ENCODE measurements around the gene KCNG4.
A peak's percentile ranks its signal among the peaks of the same experiment; 100 is the strongest.

KCNG4 gene

DNA sequence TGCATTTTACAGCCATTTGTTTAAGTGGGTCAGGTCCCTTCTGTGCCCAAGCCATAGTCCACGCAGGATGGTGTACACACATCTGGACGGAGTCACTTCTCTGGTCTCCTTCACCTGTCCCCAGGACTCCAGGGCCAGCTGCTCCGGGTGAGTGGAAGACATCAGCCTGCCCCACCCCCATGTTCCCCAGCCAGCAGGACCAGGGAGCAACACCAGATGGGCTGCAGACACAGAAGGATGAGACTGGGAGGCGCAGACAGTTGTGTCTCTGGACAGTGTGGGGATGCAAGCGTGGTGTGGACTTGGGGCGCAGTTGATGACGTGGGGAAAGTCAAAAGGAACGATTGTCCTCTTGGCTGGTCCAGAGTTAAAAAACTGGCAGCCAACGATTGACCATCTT, 30.3 kb upstream of the KCNG4 start:
- Histone ChIP-seq H3K27me3 (ENCODE audit: insufficient read depth, low read depth, severe bottlenecking) (no peaks in the 10 kb centered on the region), H3K36me3 (no peaks in the 10 kb centered on the region), H3K27ac (peak overlapping the region; percentile 85), H3K9me3 (ENCODE audit: severe bottlenecking) (no peaks in the 10 kb centered on the region), H3K4me3 (ENCODE audit: low read depth, low read length) (no peak overlapping the region)
- TF ChIP-seq, protein P1, sequence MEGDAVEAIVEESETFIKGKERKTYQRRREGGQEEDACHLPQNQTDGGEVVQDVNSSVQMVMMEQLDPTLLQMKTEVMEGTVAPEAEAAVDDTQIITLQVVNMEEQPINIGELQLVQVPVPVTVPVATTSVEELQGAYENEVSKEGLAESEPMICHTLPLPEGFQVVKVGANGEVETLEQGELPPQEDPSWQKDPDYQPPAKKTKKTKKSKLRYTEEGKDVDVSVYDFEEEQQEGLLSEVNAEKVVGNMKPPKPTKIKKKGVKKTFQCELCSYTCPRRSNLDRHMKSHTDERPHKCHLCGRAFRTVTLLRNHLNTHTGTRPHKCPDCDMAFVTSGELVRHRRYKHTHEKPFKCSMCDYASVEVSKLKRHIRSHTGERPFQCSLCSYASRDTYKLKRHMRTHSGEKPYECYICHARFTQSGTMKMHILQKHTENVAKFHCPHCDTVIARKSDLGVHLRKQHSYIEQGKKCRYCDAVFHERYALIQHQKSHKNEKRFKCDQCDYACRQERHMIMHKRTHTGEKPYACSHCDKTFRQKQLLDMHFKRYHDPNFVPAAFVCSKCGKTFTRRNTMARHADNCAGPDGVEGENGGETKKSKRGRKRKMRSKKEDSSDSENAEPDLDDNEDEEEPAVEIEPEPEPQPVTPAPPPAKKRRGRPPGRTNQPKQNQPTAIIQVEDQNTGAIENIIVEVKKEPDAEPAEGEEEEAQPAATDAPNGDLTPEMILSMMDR (IDR thresholded peaks at IDR 0.05; ENCODE audit: low read depth, low read length), result no peak
- DNase-seq, result peak; percentile 71

DNA sequence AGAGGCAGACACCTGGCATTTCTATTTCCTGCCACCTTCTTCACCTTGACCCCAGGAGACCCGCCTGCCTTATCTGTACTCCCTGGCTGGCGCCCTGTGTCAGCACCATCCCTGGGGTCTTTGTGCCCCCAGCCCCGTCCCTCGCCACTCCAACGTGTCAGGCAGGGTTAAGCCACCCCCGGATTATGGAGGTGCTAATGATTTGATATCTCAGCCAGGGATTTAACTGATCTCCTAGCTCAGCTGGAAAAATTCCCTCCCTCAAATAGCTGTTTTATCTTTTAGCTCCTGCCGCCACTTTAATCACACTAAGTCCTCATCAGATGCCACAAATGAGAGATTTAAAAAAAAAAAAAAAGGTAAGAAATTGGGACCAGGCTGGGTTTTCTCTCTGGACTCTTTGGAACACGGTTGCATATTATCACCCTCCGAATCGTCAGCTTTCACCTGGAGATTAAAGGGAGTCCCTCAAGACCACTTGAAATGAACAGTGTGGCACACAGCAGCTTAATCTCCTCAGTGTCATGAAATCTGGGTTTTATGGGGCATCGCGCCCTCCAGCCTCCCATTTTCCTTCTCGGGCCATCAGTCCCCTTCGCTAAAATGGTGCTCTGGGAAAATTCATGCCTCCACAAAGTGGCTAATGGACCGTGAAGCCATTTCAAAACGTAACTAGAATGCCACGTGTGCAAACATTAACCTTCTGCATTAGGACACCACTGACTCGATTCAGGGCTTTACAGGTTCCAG, 28.7 kb upstream of the KCNG4 start:
- DNase-seq, result peak; percentile 75
- Histone ChIP-seq H3K36me3 (no peaks in the 10 kb centered on the region), H3K4me3 (ENCODE audit: low read depth, low read length) (peak overlapping the region; percentile 19; the same call in 1 of the 2 replicates), H3K27ac (peak overlapping the region; percentile 85), H3K27me3 (ENCODE audit: insufficient read depth, low read depth, severe bottlenecking) (no peaks in the 10 kb centered on the region), H3K9me3 (ENCODE audit: severe bottlenecking) (no peaks in the 10 kb centered on the region)
- TF ChIP-seq, protein P1 (IDR thresholded peaks at IDR 0.05; ENCODE audit: low read depth, low read length), result no peak

- no peak for DNase-seq
- Histone ChIP-seq H3K27me3 (ENCODE audit: insufficient read depth, low read depth, severe bottlenecking) (no peaks in the 10 kb centered on the region), H3K4me3 (ENCODE audit: low read depth, low read length) (no peak overlapping the region), H3K36me3 (no peaks in the 10 kb centered on the region), H3K27ac (peak overlapping the region; percentile 85), H3K9me3 (ENCODE audit: severe bottlenecking) (no peaks in the 10 kb centered on the region)
- TF ChIP-seq, protein P1 (IDR thresholded peaks at IDR 0.05; ENCODE audit: low read depth, low read length), result no peak
These were observed 27.6 kb upstream of the KCNG4 start for GRCh38 chr16:84267380-84267779.

GRCh38 chr16:84266451-84266850, 26.6 kb upstream of the KCNG4 start:
- Histone ChIP-seq H3K36me3 (no peaks in the 10 kb centered on the region), H3K9me3 (ENCODE audit: severe bottlenecking) (no peaks in the 10 kb centered on the region), H3K4me3 (ENCODE audit: low read depth, low read length) (peak overlapping the region; percentile 17), H3K27me3 (ENCODE audit: insufficient read depth, low read depth, severe bottlenecking) (no peaks in the 10 kb centered on the region), H3K27ac (peak overlapping the region; percentile 85)
- DNase-seq, result peak; percentile 88
- TF ChIP-seq, protein P1 (IDR thresholded peaks at IDR 0.05; ENCODE audit: low read depth, low read length), result no peak

DNA sequence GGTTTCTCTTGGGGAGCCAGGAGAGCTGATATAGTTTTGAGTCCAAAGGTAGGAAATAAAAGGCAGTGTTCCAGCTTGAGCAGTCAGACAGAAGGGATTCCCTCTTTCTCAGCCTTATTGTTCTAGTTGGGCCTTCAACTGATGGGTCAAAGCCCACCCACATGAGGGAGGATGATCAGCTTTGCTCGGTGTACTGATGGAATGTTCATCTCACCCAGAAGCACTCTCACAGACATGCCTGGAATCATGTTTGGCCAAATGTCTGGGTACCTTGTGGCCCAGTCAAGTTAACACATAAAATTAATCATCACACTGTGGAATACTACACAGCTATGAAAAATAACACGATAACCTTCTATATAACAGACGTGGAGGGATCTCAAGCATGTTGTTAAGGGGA, 23.1 kb upstream of the KCNG4 start:
- Histone ChIP-seq H3K27ac (no peak overlapping the region), H3K27me3 (ENCODE audit: insufficient read depth, low read depth, severe bottlenecking) (no peaks in the 10 kb centered on the region), H3K4me3 (ENCODE audit: low read depth, low read length) (no peak overlapping the region), H3K9me3 (ENCODE audit: severe bottlenecking) (no peaks in the 10 kb centered on the region), H3K36me3 (no peaks in the 10 kb centered on the region)
- TF ChIP-seq, protein P1 (IDR thresholded peaks at IDR 0.05; ENCODE audit: low read depth, low read length), result no peak
- no peak for DNase-seq

GRCh38 chr16:84262031-84262430, 22.2 kb upstream of the KCNG4 start:
- no peak overlapping the region for H3K4me3 ChIP-seq (ENCODE audit: low read depth, low read length)
- no peaks in the 10 kb centered on the region for H3K27me3 ChIP-seq (ENCODE audit: insufficient read depth, low read depth, severe bottlenecking)
- no peak for DNase-seq
- H3K36me3 ChIP-seq, result no peaks in the 10 kb centered on the region
- no peaks in the 10 kb centered on the region for H3K9me3 ChIP-seq (ENCODE audit: severe bottlenecking)
- H3K27ac ChIP-seq, result no peak overlapping the region
- TF ChIP-seq, protein P1 (IDR thresholded peaks at IDR 0.05; ENCODE audit: low read depth, low read length), result no peak

All from WERI-Rb-1 (cell line).